ENCODE results near the gene DDIAS. TPM values are rescaled to one million over a fixed set of nuclear protein-coding genes. Genes with fewer than 3 reads are reported as not detected.
"Not testable (repeated sequence)": the region's sequence is repeated elsewhere in the genome, so short reads cannot be mapped to it uniquely, and the experiment has no call there.

Gene DDIAS
- polyA plus RNA-seq (ENCODE audit: low read depth in 6 of 6), result 1 to 10 TPM; 3.9 to 9.9 (median 7.8) TPM

- peaks cover 48 to 53% (median 51%) of the 10 kb centered on the region in 3 donors for H3K4me1 Mint-ChIP-seq
- peak; percentile 95 for DNase-seq
- H3K36me3 Mint-ChIP-seq, result peaks cover 0 to 6% of the 10 kb centered on the region in 2 donors
- H3K9me3 Mint-ChIP-seq, result peaks cover 0 to 4% (median 0%) of the 10 kb centered on the region in 7 donors
- peak within 1 kb of the TSS; percentile 99 to 100 (median 100) for H3K27ac Mint-ChIP-seq
- no peaks in the 10 kb centered on the region for H3K27me3 Mint-ChIP-seq
- peak within 1 kb of the TSS; percentile 91 to 100 (median 99) for H3K4me3 Mint-ChIP-seq
- peak; percentile 62 to 64 for ATAC-seq (ENCODE audit: low read depth in 2 of 2)
These were observed at the start of gene DDIAS for GRCh38 chr11:82901165-82901921. DDIAS (plus strand) TSS chr11:82901736; CDS start chr11:82914739, 13,003 bp downstream.

GRCh38 chr11:82854242-82854641 is 47.3 kb upstream of the DDIAS start:
- H3K4me3 Mint-ChIP-seq, result no peak overlapping the region
- peaks cover 17 to 31% (median 20%) of the 10 kb centered on the region in 3 donors for H3K4me1 Mint-ChIP-seq
- no peaks in the 10 kb centered on the region for H3K27me3 Mint-ChIP-seq
- H3K9me3 Mint-ChIP-seq, result peaks cover 0 to 2% (median 0%) of the 10 kb centered on the region in 7 donors
- DNase-seq (no peak), ATAC-seq (ENCODE audit: low read depth in 2 of 2) (no peak)
- peaks cover 9 to 20% of the 10 kb centered on the region in 2 donors for H3K36me3 Mint-ChIP-seq
- H3K27ac Mint-ChIP-seq, result peak overlapping the region in 1 of 6 donors; percentile 39

GRCh38 chr11:82854916-82855315 is 46.6 kb upstream of the DDIAS start:
- Mint-ChIP-seq H3K36me3 (peaks cover 9 to 20% of the 10 kb centered on the region in 2 donors), H3K4me1 (peaks cover 17 to 31% (median 20%) of the 10 kb centered on the region in 3 donors), H3K27ac (peak overlapping the region in 1 of 6 donors; percentile 3)
- not testable (repeated sequence) for ATAC-seq (ENCODE audit: low read depth in 2 of 2); H3K4me3 Mint-ChIP-seq; DNase-seq; H3K9me3 Mint-ChIP-seq; H3K27me3 Mint-ChIP-seq

- Mint-ChIP-seq H3K9me3 (peaks cover 0 to 2% (median 0%) of the 10 kb centered on the region in 7 donors), H3K4me3 (no peak overlapping the region)
- DNase-seq, result no peak
These were observed 45.9 kb upstream of the DDIAS start for GRCh38 chr11:82855616-82856015.

GRCh38 chr11:82857145-82857544 is 44.4 kb upstream of the DDIAS start:
- Mint-ChIP-seq H3K4me3 (no peak overlapping the region), H3K4me1 (peaks cover 24 to 29% (median 29%) of the 10 kb centered on the region in 3 donors)

More at GRCh38 chr11:82855616-82856015, 45.9 kb upstream of the DDIAS start:
- ATAC-seq (ENCODE audit: low read depth in 2 of 2), result no peak
- Mint-ChIP-seq H3K27me3 (no peaks in the 10 kb centered on the region), H3K27ac (no peak overlapping the region), H3K4me1 (peaks cover 19 to 31% (median 20%) of the 10 kb centered on the region in 3 donors), H3K36me3 (peaks cover 9 to 20% of the 10 kb centered on the region in 2 donors)

GRCh38 chr11:82858133-82858532 is 43.4 kb upstream of the DDIAS start:
- no peaks in the 10 kb centered on the region for H3K27me3 Mint-ChIP-seq
- peaks cover 0 to 2% (median 0%) of the 10 kb centered on the region in 7 donors for H3K9me3 Mint-ChIP-seq
- peaks cover 9 to 16% of the 10 kb centered on the region in 2 donors for H3K36me3 Mint-ChIP-seq
- peaks cover 30 to 37% (median 33%) of the 10 kb centered on the region in 3 donors for H3K4me1 Mint-ChIP-seq
- ATAC-seq (ENCODE audit: low read depth in 2 of 2) (no peak), DNase-seq (no peak)
- no peak overlapping the region for H3K4me3 Mint-ChIP-seq
- H3K27ac Mint-ChIP-seq, result peak overlapping the region in 3 of 6 donors; percentile 6 to 36 (median 25)

More at GRCh38 chr11:82857145-82857544, 44.4 kb upstream of the DDIAS start:
- peak overlapping the region in 1 of 6 donors; percentile 30 for H3K27ac Mint-ChIP-seq
- no peak for ATAC-seq (ENCODE audit: low read depth in 2 of 2)
- H3K27me3 Mint-ChIP-seq, result no peaks in the 10 kb centered on the region
- DNase-seq, result no peak
- H3K36me3 Mint-ChIP-seq, result peaks cover 9 to 16% of the 10 kb centered on the region in 2 donors
- peaks cover 0 to 2% (median 0%) of the 10 kb centered on the region in 7 donors for H3K9me3 Mint-ChIP-seq

- Mint-ChIP-seq H3K27me3 (no peaks in the 10 kb centered on the region), H3K36me3 (peaks cover 9 to 16% of the 10 kb centered on the region in 2 donors), H3K9me3 (peaks cover 0 to 2% (median 0%) of the 10 kb centered on the region in 7 donors), H3K4me3 (no peak overlapping the region), H3K4me1 (peaks cover 33 to 35% (median 34%) of the 10 kb centered on the region in 3 donors), H3K27ac (peak overlapping the region in 2 of 6 donors; percentile 25 to 36)
- DNase-seq (no peak), ATAC-seq (ENCODE audit: low read depth in 2 of 2) (no peak)
These were observed 42.9 kb upstream of the DDIAS start for GRCh38 chr11:82858556-82859091.

GRCh38 chr11:82859750-82860149 is 41.8 kb upstream of the DDIAS start:
- ATAC-seq (ENCODE audit: low read depth in 2 of 2) (no peak), DNase-seq (no peak)
- no peak overlapping the region for H3K4me3 Mint-ChIP-seq
- H3K9me3 Mint-ChIP-seq, result peaks cover 0 to 2% (median 0%) of the 10 kb centered on the region in 7 donors
- no peak overlapping the region for H3K27ac Mint-ChIP-seq
- no peaks in the 10 kb centered on the region for H3K27me3 Mint-ChIP-seq
- peaks cover 9 to 16% of the 10 kb centered on the region in 2 donors for H3K36me3 Mint-ChIP-seq
- H3K4me1 Mint-ChIP-seq, result peaks cover 26 to 33% (median 29%) of the 10 kb centered on the region in 3 donors

GRCh38 chr11:82862379-82862778 is 39.2 kb upstream of the DDIAS start:
- DNase-seq (no peak), ATAC-seq (ENCODE audit: low read depth in 2 of 2) (no peak)
- Mint-ChIP-seq H3K4me3 (no peak overlapping the region), H3K27ac (no peak overlapping the region), H3K27me3 (no peaks in the 10 kb centered on the region), H3K36me3 (peaks cover 0 to 6% of the 10 kb centered on the region in 2 donors), H3K4me1 (peaks cover 22 to 34% (median 30%) of the 10 kb centered on the region in 3 donors), H3K9me3 (no peaks in the 10 kb centered on the region)

GRCh38 chr11:82863209-82863608 is 38.3 kb upstream of the DDIAS start:
- no peak for ATAC-seq (ENCODE audit: low read depth in 2 of 2)
- H3K4me3 Mint-ChIP-seq, result no peak overlapping the region

GRCh38 chr11:82864268-82864667 is 37.3 kb upstream of the DDIAS start:
- ATAC-seq (ENCODE audit: low read depth in 2 of 2), result no peak
- DNase-seq, result no peak
- H3K36me3 Mint-ChIP-seq, result no peaks in the 10 kb centered on the region
- peaks cover 26 to 39% (median 37%) of the 10 kb centered on the region in 3 donors for H3K4me1 Mint-ChIP-seq
- H3K4me3 Mint-ChIP-seq, result no peak overlapping the region
- H3K27ac Mint-ChIP-seq, result peak overlapping the region in 1 of 6 donors; percentile 89
- no peaks in the 10 kb centered on the region for H3K27me3 Mint-ChIP-seq
- H3K9me3 Mint-ChIP-seq, result no peaks in the 10 kb centered on the region

More at GRCh38 chr11:82863209-82863608, 38.3 kb upstream of the DDIAS start:
- Mint-ChIP-seq H3K36me3 (no peaks in the 10 kb centered on the region), H3K9me3 (no peaks in the 10 kb centered on the region), H3K27me3 (no peaks in the 10 kb centered on the region), H3K4me1 (peaks cover 22 to 35% (median 34%) of the 10 kb centered on the region in 3 donors), H3K27ac (peak overlapping the region in 1 of 6 donors; percentile 56)
- no peak for DNase-seq

GRCh38 chr11:82865841-82866240 is 35.7 kb upstream of the DDIAS start:
- H3K36me3 Mint-ChIP-seq, result no peaks in the 10 kb centered on the region
- H3K27me3 Mint-ChIP-seq, result no peaks in the 10 kb centered on the region
- no peaks in the 10 kb centered on the region for H3K9me3 Mint-ChIP-seq
- DNase-seq, result no peak
- peaks cover 30 to 45% (median 43%) of the 10 kb centered on the region in 3 donors for H3K4me1 Mint-ChIP-seq
- no peak for ATAC-seq (ENCODE audit: low read depth in 2 of 2)
- H3K27ac Mint-ChIP-seq, result no peak overlapping the region
- H3K4me3 Mint-ChIP-seq, result no peak overlapping the region

- H3K36me3 Mint-ChIP-seq, result no peaks in the 10 kb centered on the region
These were observed 33.9 kb upstream of the DDIAS start for GRCh38 chr11:82867495-82868082.

More at GRCh38 chr11:82867495-82868082, 33.9 kb upstream of the DDIAS start:
- Mint-ChIP-seq H3K4me3 (peak overlapping the region in 7 of 8 donors; percentile 5 to 82 (median 69)), H3K9me3 (no peaks in the 10 kb centered on the region), H3K27ac (peak overlapping the region in 5 of 6 donors; percentile 57 to 94 (median 78)), H3K4me1 (peaks cover 28 to 44% (median 42%) of the 10 kb centered on the region in 3 donors), H3K27me3 (no peaks in the 10 kb centered on the region)
- peak; percentile 79 for DNase-seq
- ATAC-seq (ENCODE audit: low read depth in 2 of 2), result peak; percentile 74 to 88
